Upper lobe of left lung (tissue), 4 donors: Measurements from ENCODE around the gene POLG.

Experiments
- CTCF ChIP-seq, 6 experiments: fragments of 450-650 bp in 4 of 6; fragments of 200-600 bp in 2 of 6; sonication (generic) in 2 of 6; IDR thresholded peaks; one replicate each; pipeline ENCODE4 v1.5.1; 2016 to 2019; ENCODE audit warnings: antibody characterized with exemption in 6 of 6
- EP300 ChIP-seq, 4 donors: sonication (generic); formaldehyde crosslinking; IDR thresholded peaks; one replicate each; pipeline ENCODE4 v1.5.1; 2017; ENCODE audit warnings: antibody characterized with exemption in 4 of 4, control low read depth in 2 of 4
- POLR2A ChIP-seq, 4 donors: fragments of 450-650 bp; IDR thresholded peaks; one replicate each; pipeline ENCODE4 v1.5.1; 2016 to 2017; ENCODE audit warnings: antibody characterized with exemption in 4 of 4, mild to moderate bottlenecking in 2 of 4
- POLR2AphosphoS5 ChIP-seq, 2 donors: sonication (generic); formaldehyde crosslinking; IDR thresholded peaks; one replicate each; pipeline ENCODE4 v1.5.1; 2017; ENCODE audit warnings: antibody characterized with exemption in 2 of 2

GRCh38 chr15:89308236-89308635 is 26.4 kb downstream of the POLG start:
- TF ChIP-seq CTCF (IDR thresholded peaks at IDR 0.05), result no peak
- TF ChIP-seq POLR2A (IDR thresholded peaks at IDR 0.05), result no peak
- no peak for TF ChIP-seq EP300 (IDR thresholded peaks at IDR 0.05)
- TF ChIP-seq POLR2AphosphoS5 (IDR thresholded peaks at IDR 0.05), result no peak
